ENCODE results near the gene HOXA4. TPM values are rescaled to one million over a fixed set of nuclear protein-coding genes. Genes with fewer than 3 reads are reported as not detected.

The HOXA4 gene
- total RNA-seq, 3 donors from 2014 or later, result 0.80 to 2.8 (median 2.0) TPM

DNA sequence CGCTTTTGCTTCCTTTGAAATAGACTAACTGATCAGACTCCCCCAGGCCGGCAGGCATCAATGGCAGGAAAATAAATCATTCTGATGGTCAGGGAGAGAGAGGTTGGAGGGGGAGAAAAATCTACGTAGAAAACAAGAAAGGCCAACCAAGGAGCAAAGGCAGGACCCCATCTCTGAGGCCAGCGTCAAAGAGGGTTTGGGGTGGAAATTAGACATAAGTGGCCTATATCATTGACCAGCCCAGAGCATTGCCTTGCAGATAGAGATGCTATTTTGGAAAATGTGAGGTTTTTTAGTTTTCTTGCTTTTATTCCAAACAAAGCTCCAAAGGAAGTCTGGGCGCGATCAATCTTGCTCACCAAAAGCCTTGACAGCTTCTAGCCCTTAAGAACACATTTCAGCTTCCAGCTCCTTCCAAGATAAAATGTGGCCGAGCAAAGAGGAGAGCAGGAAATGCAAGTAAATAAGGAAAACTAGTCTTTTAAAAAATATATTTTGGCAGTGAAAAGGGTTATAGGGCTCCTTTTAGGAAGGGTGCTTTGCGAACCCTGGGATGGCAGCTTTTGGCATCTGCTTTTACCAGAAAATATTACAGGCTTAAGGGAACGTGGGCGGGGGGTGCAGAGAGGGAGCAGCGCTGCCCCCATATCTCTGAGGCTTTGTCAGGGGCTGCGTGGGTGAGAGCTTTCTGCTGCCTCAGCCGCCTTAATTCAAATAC, 26.1 kb downstream of the HOXA4 start:
- Histone ChIP-seq H3K36me3 (no peaks in the 10 kb centered on the region), H3K9me3 (no peaks in the 10 kb centered on the region), H3K4me3 (peak overlapping the region in 1 of 3 donors; percentile 83), H3K27me3 (no peaks in the 10 kb centered on the region), H3K27ac (peak overlapping the region; percentile 94 to 98), H3K4me1 (no peaks in the 10 kb centered on the region)
- no peak for TF ChIP-seq POLR2AphosphoS5 (IDR thresholded peaks at IDR 0.05)
- no peak for TF ChIP-seq POLR2A (IDR thresholded peaks at IDR 0.05)
- TF ChIP-seq, protein P1, sequence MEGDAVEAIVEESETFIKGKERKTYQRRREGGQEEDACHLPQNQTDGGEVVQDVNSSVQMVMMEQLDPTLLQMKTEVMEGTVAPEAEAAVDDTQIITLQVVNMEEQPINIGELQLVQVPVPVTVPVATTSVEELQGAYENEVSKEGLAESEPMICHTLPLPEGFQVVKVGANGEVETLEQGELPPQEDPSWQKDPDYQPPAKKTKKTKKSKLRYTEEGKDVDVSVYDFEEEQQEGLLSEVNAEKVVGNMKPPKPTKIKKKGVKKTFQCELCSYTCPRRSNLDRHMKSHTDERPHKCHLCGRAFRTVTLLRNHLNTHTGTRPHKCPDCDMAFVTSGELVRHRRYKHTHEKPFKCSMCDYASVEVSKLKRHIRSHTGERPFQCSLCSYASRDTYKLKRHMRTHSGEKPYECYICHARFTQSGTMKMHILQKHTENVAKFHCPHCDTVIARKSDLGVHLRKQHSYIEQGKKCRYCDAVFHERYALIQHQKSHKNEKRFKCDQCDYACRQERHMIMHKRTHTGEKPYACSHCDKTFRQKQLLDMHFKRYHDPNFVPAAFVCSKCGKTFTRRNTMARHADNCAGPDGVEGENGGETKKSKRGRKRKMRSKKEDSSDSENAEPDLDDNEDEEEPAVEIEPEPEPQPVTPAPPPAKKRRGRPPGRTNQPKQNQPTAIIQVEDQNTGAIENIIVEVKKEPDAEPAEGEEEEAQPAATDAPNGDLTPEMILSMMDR (IDR thresholded peaks at IDR 0.05), result no peak
- intact Hi-C loops (cut with DNase I; ENCODE audit: low total_unique reads), result no loop called here
- DNase-seq (ENCODE audit: low spot score in 2 of 2), result no peak

- H3K9me3 ChIP-seq, result no peaks in the 10 kb centered on the region
- H3K36me3 ChIP-seq, result no peaks in the 10 kb centered on the region
- intact Hi-C loops (cut with DNase I; ENCODE audit: low total_unique reads), result no loop called here
- H3K4me3 ChIP-seq, result peak overlapping the region; percentile 44 to 83 (median 71)
- peak in 2 of 3 donors; percentile 4 to 20 for TF ChIP-seq POLR2AphosphoS5 (IDR thresholded peaks at IDR 0.05)
- TF ChIP-seq POLR2A (IDR thresholded peaks at IDR 0.05), result no peak
- H3K27me3 ChIP-seq, result no peaks in the 10 kb centered on the region
- H3K4me1 ChIP-seq, result no peaks in the 10 kb centered on the region
- H3K27ac ChIP-seq, result peak overlapping the region; percentile 94 to 98
- no peak for DNase-seq (ENCODE audit: low spot score in 2 of 2)
Observed at GRCh38 chr7:27103489-27104226, 26.9 kb downstream of the HOXA4 start.

- TF ChIP-seq POLR2A (IDR thresholded peaks at IDR 0.05) (peak; percentile 1), POLR2AphosphoS5 (IDR thresholded peaks at IDR 0.05) (peak in 2 of 3 donors; percentile 13 to 16)
- TF ChIP-seq, protein P1 (IDR thresholded peaks at IDR 0.05), result no peak
- peak within 1 kb of the TSS; percentile 44 to 83 (median 71) for H3K4me3 ChIP-seq
Observed at GRCh38 chr7:27102581-27103442, 27.7 kb downstream of the HOXA4 start, which contains the start of gene HOXA2. TSS of gene HOXA2 (minus strand) at chr7:27102683. CDS start at chr7:27102500, 183 bp downstream.

DNA sequence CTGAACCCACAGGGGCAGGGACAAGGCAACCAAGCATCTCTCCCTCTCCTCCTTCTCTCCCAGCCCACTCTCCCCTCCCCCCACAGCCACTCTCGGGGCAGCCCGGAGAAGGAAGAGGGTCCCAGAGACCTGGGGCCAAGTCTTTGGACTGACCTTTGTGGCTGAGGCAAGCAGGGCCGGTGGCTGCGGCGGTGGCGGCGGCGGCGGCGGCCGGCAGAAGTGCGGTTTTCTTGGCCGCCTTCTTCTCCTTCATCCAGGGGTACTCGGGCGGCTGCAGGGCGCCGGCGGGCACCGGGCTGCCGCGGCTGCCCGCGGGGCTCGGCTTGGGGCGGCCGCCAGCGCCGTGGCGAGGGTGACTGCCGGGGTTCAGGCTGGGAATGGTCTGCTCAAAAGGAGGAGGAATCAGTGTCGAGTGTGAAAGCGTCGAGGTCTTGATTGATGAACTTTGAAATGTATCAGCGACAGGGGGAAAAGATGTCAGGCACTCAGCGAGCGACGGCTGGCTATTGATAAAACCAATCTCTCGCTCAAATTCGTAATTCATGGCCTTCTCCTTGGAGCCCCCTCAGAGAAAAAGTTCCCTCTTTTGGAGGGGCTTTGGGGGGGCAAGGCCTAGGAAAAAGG, 28.5 kb downstream of the HOXA4 start:
- DNase-seq (ENCODE audit: low spot score in 2 of 2), result no peak

More at GRCh38 chr7:27102581-27103442, 27.7 kb downstream of the HOXA4 start, which contains the start of gene HOXA2:
- Histone ChIP-seq H3K4me1 (peaks cover 0 to 3% of the 10 kb centered on the region in 2 donors), H3K9me3 (no peaks in the 10 kb centered on the region), H3K36me3 (no peaks in the 10 kb centered on the region), H3K27me3 (no peaks in the 10 kb centered on the region), H3K27ac (peak within 1 kb of the TSS; percentile 94 to 98)
- intact Hi-C loops (cut with DNase I; ENCODE audit: low total_unique reads), result no loop called here
- peak in 1 of 2 donors; percentile 68 for DNase-seq (ENCODE audit: low spot score in 2 of 2)

More for the DNA sequence above, 28.5 kb downstream of the HOXA4 start:
- Histone ChIP-seq H3K27me3 (no peaks in the 10 kb centered on the region), H3K4me3 (peak overlapping the region; percentile 44 to 83 (median 71)), H3K36me3 (no peaks in the 10 kb centered on the region), H3K4me1 (peaks cover 0 to 3% of the 10 kb centered on the region in 2 donors), H3K27ac (peak overlapping the region; percentile 94 to 98), H3K9me3 (no peaks in the 10 kb centered on the region)
- intact Hi-C loops (cut with DNase I; ENCODE audit: low total_unique reads), result no loop called here
- no peak for TF ChIP-seq POLR2A (IDR thresholded peaks at IDR 0.05)
- TF ChIP-seq POLR2AphosphoS5 (IDR thresholded peaks at IDR 0.05), result no peak
- TF ChIP-seq, protein P1 (IDR thresholded peaks at IDR 0.05), result no peak
